Measurements from ENCODE around the gene ZNF521.
"Not testable (repeated sequence)": the region's sequence is repeated elsewhere in the genome, so short reads cannot be mapped to it uniquely, and the experiment has no call there.

ZNF521 gene

GRCh38 chr18:25275412-25276001 is 76.5 kb downstream of the ZNF521 start:
- no peak for FAIRE-seq
- no peak for TF ChIP-seq POU2F2 (IDR thresholded peaks at IDR 0.05; ENCODE audit: low read depth, low read length)
- no peak for TF ChIP-seq TAF1 (IDR thresholded peaks at IDR 0.05; ENCODE audit: low read depth, low read length)
- no peak for TF ChIP-seq PAX5 (IDR thresholded peaks at IDR 0.05; ENCODE audit: insufficient read depth, low read length, severe bottlenecking)
- no peak for TF ChIP-seq SPI1 (IDR thresholded peaks at IDR 0.05; ENCODE audit: low read depth, low read length)
- no peak for TF ChIP-seq POLR2A (IDR thresholded peaks at IDR 0.05; ENCODE audit: low read depth, low read length)
- DNase-seq (ENCODE audit: insufficient read length, low spot score): no peak

GRCh38 chr18:25274926-25275325 is 77.0 kb downstream of the ZNF521 start:
- DNase-seq (ENCODE audit: insufficient read length, low spot score) (no peak), FAIRE-seq (no peak)
- TF ChIP-seq TAF1 (IDR thresholded peaks at IDR 0.05; ENCODE audit: low read depth, low read length): no peak
- TF ChIP-seq POLR2AphosphoS5 (IDR thresholded peaks at IDR 0.05; ENCODE audit: low read depth, low read length): no peak
- no peak for TF ChIP-seq PAX5 (IDR thresholded peaks at IDR 0.05; ENCODE audit: insufficient read depth, low read length, severe bottlenecking)
- no peak for TF ChIP-seq POLR2A (IDR thresholded peaks at IDR 0.05; ENCODE audit: low read depth, low read length)
- no peak for TF ChIP-seq SPI1 (IDR thresholded peaks at IDR 0.05; ENCODE audit: low read depth, low read length)
- no peak for TF ChIP-seq POU2F2 (IDR thresholded peaks at IDR 0.05; ENCODE audit: low read depth, low read length)

- not testable (repeated sequence) for FAIRE-seq; DNase-seq (ENCODE audit: insufficient read length, low spot score)
These were observed 84.9 kb downstream of the ZNF521 start for GRCh38 chr18:25266931-25267527.

GRCh38 chr18:25262920-25263319 is 89.0 kb downstream of the ZNF521 start:
- FAIRE-seq: no peak
- no peak for TF ChIP-seq TAF1 (IDR thresholded peaks at IDR 0.05; ENCODE audit: low read depth, low read length)
- TF ChIP-seq POLR2A (IDR thresholded peaks at IDR 0.05; ENCODE audit: low read depth, low read length): no peak
- TF ChIP-seq POLR2AphosphoS5 (IDR thresholded peaks at IDR 0.05; ENCODE audit: low read depth, low read length): no peak
- no peak for TF ChIP-seq PAX5 (IDR thresholded peaks at IDR 0.05; ENCODE audit: insufficient read depth, low read length, severe bottlenecking)
- no peak for TF ChIP-seq POU2F2 (IDR thresholded peaks at IDR 0.05; ENCODE audit: low read depth, low read length)
- TF ChIP-seq SPI1 (IDR thresholded peaks at IDR 0.05; ENCODE audit: low read depth, low read length): no peak
- no peak for DNase-seq (ENCODE audit: insufficient read length, low spot score)

- DNase-seq (ENCODE audit: insufficient read length, low spot score): no peak
- FAIRE-seq: no peak
- TF ChIP-seq TAF1 (IDR thresholded peaks at IDR 0.05; ENCODE audit: low read depth, low read length) (no peak), POU2F2 (IDR thresholded peaks at IDR 0.05; ENCODE audit: low read depth, low read length) (no peak), SPI1 (IDR thresholded peaks at IDR 0.05; ENCODE audit: low read depth, low read length) (no peak), PAX5 (IDR thresholded peaks at IDR 0.05; ENCODE audit: insufficient read depth, low read length, severe bottlenecking) (no peak), POLR2A (IDR thresholded peaks at IDR 0.05; ENCODE audit: low read depth, low read length) (no peak), POLR2AphosphoS5 (IDR thresholded peaks at IDR 0.05; ENCODE audit: low read depth, low read length) (no peak)
These were observed 90.2 kb downstream of the ZNF521 start for GRCh38 chr18:25261768-25262167.

- DNase-seq (ENCODE audit: insufficient read length, low spot score) (no peak), FAIRE-seq (no peak)
- TF ChIP-seq PAX5 (IDR thresholded peaks at IDR 0.05; ENCODE audit: insufficient read depth, low read length, severe bottlenecking) (no peak), POU2F2 (IDR thresholded peaks at IDR 0.05; ENCODE audit: low read depth, low read length) (no peak), POLR2A (IDR thresholded peaks at IDR 0.05; ENCODE audit: low read depth, low read length) (no peak), TAF1 (IDR thresholded peaks at IDR 0.05; ENCODE audit: low read depth, low read length) (no peak), SPI1 (IDR thresholded peaks at IDR 0.05; ENCODE audit: low read depth, low read length) (no peak), POLR2AphosphoS5 (IDR thresholded peaks at IDR 0.05; ENCODE audit: low read depth, low read length) (no peak)
These were observed 95.5 kb downstream of the ZNF521 start for GRCh38 chr18:25256439-25256838.

- TF ChIP-seq POLR2AphosphoS5 (IDR thresholded peaks at IDR 0.05; ENCODE audit: low read depth, low read length) (no peak), TAF1 (IDR thresholded peaks at IDR 0.05; ENCODE audit: low read depth, low read length) (no peak), POU2F2 (IDR thresholded peaks at IDR 0.05; ENCODE audit: low read depth, low read length) (no peak)
- DNase-seq (ENCODE audit: insufficient read length, low spot score): no peak
- FAIRE-seq: no peak
These were observed 98.2 kb downstream of the ZNF521 start for GRCh38 chr18:25253779-25254178.

GRCh38 chr18:25253136-25253535 is 98.8 kb downstream of the ZNF521 start:
- DNase-seq (ENCODE audit: insufficient read length, low spot score) (no peak), FAIRE-seq (no peak)
- no peak for TF ChIP-seq PAX5 (IDR thresholded peaks at IDR 0.05; ENCODE audit: insufficient read depth, low read length, severe bottlenecking)
- TF ChIP-seq SPI1 (IDR thresholded peaks at IDR 0.05; ENCODE audit: low read depth, low read length): no peak
- no peak for TF ChIP-seq POU2F2 (IDR thresholded peaks at IDR 0.05; ENCODE audit: low read depth, low read length)
- TF ChIP-seq POLR2A (IDR thresholded peaks at IDR 0.05; ENCODE audit: low read depth, low read length): no peak
- TF ChIP-seq POLR2AphosphoS5 (IDR thresholded peaks at IDR 0.05; ENCODE audit: low read depth, low read length): no peak
- TF ChIP-seq TAF1 (IDR thresholded peaks at IDR 0.05; ENCODE audit: low read depth, low read length): no peak

- FAIRE-seq (no peak), DNase-seq (ENCODE audit: insufficient read length, low spot score) (no peak)
- TF ChIP-seq POLR2A (IDR thresholded peaks at IDR 0.05; ENCODE audit: low read depth, low read length) (no peak), PAX5 (IDR thresholded peaks at IDR 0.05; ENCODE audit: insufficient read depth, low read length, severe bottlenecking) (no peak), POLR2AphosphoS5 (IDR thresholded peaks at IDR 0.05; ENCODE audit: low read depth, low read length) (no peak), TAF1 (IDR thresholded peaks at IDR 0.05; ENCODE audit: low read depth, low read length) (no peak), POU2F2 (IDR thresholded peaks at IDR 0.05; ENCODE audit: low read depth, low read length) (no peak), SPI1 (IDR thresholded peaks at IDR 0.05; ENCODE audit: low read depth, low read length) (no peak)
These were observed 100.9 kb downstream of the ZNF521 start for GRCh38 chr18:25251068-25251467.

GRCh38 chr18:25250474-25250851 is 101.5 kb downstream of the ZNF521 start:
- FAIRE-seq (no peak), DNase-seq (ENCODE audit: insufficient read length, low spot score) (no peak)
- TF ChIP-seq TAF1 (IDR thresholded peaks at IDR 0.05; ENCODE audit: low read depth, low read length): no peak
- TF ChIP-seq POLR2A (IDR thresholded peaks at IDR 0.05; ENCODE audit: low read depth, low read length): no peak
- no peak for TF ChIP-seq SPI1 (IDR thresholded peaks at IDR 0.05; ENCODE audit: low read depth, low read length)
- no peak for TF ChIP-seq PAX5 (IDR thresholded peaks at IDR 0.05; ENCODE audit: insufficient read depth, low read length, severe bottlenecking)
- no peak for TF ChIP-seq POLR2AphosphoS5 (IDR thresholded peaks at IDR 0.05; ENCODE audit: low read depth, low read length)
- no peak for TF ChIP-seq POU2F2 (IDR thresholded peaks at IDR 0.05; ENCODE audit: low read depth, low read length)

All from GM12891 (cell line).